RWPE1 (cell line): ENCODE results near the gene ARFGAP1.

ENCODE experiments used
- CTCF ChIA-PET: fragments of 350-600 bp; sonication (Branson Sonifier 250); formaldehyde crosslinking; extraction: SDS; loops from one replicate; lab custom pipeline; 2021; lab: Yijun Ruan, JAX
- POLR2A ChIA-PET: fragments of 400-600 bp; formaldehyde crosslinking; extraction: SDS; loops from one replicate; lab custom pipeline; 2020; ENCODE audit warnings: antibody characterized with exemption; ENCODE audit not compliant: low non-redundant PET; lab: Yijun Ruan, JAX
- DNase-seq: peaks from one replicate; pipeline ENCODE4 v3.0.0; 2012; ENCODE audit warnings: low spot score
- H3K27ac ChIP-seq: fragments of 450-650 bp; 2 replicates; pipeline ENCODE4 v1.5.1; 2017
- TF ChIP-seq, protein P1 (sequence below): fragments of 450-650 bp; conservative IDR thresholded peaks from 2 replicates; pipeline ENCODE4 v1.5.1; 2017; ENCODE audit warnings: low read depth, mild to moderate bottlenecking

Gene ARFGAP1

DNA sequence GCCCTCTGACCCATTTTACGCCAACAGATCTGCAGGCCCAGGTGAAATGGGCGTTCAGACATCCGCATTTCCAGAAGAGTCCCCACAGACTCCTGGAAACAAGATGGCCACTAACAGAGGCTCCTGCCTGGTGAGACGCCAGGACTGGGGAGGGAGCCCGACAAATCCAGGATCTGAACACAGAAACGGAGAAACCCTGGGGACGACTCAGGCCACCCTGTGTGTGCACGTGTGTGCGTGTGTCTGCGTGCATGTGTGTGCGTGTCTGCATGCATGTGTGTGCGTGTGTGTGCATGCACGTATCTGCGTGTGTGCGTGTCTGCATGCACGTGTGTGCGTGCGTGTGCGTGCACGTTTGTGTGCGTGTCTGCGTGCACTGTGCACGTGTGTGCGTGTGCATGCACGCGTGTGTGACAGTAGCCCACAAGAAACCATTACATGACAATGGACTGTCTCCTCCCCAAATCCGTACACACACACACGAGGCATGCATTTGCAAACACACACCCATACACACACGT is 63.7 kb downstream of the ARFGAP1 start:
- no peak for DNase-seq
- CTCF ChIA-PET, result no interaction called here

DNA sequence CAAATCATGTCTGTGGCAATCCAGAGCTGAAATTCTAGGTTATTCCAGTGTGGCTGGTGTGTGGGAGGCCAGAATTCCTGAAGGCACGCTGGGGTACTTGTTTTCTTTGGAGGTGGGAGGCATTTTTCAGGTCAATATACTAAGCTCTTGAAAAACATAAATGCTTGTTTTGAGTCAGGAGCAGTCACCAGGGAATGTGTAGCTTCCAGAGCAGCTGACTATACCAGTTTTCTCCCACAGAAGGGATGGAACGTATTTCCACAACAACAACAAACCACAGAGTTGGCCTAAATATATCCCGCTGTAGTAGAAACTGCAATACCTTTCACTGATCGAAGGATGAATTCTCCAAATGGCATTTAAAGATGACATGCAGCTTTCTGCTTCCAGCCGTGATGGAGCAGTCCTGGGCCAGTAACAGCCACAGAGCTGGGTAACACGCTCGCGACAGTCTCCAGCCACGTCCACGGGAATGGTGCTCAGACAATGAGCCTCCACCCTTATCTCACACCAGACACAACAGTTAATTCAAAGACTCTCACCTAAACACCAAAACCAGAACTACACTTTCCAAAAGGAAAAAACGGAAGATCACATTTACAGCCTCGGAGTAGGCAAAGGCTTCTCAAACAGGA is 65.3 kb downstream of the ARFGAP1 start:
- no peak overlapping the region for H3K27ac ChIP-seq
- POLR2A ChIA-PET, result no interaction called here
- TF ChIP-seq, protein P1, sequence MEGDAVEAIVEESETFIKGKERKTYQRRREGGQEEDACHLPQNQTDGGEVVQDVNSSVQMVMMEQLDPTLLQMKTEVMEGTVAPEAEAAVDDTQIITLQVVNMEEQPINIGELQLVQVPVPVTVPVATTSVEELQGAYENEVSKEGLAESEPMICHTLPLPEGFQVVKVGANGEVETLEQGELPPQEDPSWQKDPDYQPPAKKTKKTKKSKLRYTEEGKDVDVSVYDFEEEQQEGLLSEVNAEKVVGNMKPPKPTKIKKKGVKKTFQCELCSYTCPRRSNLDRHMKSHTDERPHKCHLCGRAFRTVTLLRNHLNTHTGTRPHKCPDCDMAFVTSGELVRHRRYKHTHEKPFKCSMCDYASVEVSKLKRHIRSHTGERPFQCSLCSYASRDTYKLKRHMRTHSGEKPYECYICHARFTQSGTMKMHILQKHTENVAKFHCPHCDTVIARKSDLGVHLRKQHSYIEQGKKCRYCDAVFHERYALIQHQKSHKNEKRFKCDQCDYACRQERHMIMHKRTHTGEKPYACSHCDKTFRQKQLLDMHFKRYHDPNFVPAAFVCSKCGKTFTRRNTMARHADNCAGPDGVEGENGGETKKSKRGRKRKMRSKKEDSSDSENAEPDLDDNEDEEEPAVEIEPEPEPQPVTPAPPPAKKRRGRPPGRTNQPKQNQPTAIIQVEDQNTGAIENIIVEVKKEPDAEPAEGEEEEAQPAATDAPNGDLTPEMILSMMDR, result no peak
- DNase-seq, result no peak
- CTCF ChIA-PET, result interaction anchor here (1.4 kb wide), 1 partner anchor 29 kb away, joined by 5 read pairs; no protein-coding TSS in a partner anchor

More for the DNA sequence above, 63.7 kb downstream of the ARFGAP1 start:
- TF ChIP-seq, protein P1, result no peak
- no peak overlapping the region for H3K27ac ChIP-seq
- POLR2A ChIA-PET, result no interaction called here
